GM21786 (cell line): ENCODE results near the gene PDE6B.
"Not testable (repeated sequence)": the region's sequence is repeated elsewhere in the genome, so short reads cannot be mapped to it uniquely, and the experiment has no call there.

Experiments
- ATAC-seq: cut with Tn5 transposase; IDR thresholded peaks from one replicate; pipeline ENCODE4 v1.9.1; 2021; ENCODE audit not compliant: unreplicated experiment

The PDE6B gene

DNA sequence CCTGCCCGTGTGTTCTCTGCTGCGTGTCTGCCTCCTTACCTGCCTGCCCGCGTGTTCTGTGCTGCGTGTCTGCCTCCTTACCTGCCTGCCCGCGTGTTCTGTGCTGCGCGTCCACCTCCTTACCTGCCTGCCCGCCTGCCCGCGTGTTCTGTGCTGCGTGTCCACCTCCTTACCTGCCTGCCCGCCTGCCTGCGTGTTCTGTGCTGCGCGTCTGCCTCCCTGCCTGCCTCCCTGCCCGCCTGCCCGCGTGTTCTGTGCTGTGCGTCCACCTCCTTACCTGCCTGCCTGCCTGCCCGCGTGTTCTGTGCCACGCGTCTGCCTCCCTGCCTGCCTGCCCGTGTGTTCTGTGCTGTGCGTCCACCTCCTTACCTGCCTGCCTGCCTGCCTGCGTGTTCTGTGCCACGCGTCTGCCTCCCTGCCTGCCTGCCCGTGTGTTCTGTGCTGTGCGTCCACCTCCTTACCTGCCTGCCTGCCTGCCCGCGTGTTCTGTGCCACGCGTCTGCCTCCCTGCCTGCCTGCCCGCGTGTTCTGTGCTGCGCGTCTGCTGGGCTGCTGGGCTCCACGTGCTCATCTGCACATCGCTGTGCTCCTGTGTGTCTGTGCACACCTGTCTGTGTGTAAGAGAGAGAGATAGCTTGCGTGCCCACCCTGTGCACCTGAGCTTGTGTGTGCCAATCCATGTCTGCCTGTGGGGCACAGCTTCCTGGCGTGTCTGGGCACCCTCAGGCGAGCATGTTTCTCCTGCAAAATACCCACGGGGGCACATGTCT lies 9.9 kb downstream of the PDE6B start:
- not testable (repeated sequence) for ATAC-seq

DNA sequence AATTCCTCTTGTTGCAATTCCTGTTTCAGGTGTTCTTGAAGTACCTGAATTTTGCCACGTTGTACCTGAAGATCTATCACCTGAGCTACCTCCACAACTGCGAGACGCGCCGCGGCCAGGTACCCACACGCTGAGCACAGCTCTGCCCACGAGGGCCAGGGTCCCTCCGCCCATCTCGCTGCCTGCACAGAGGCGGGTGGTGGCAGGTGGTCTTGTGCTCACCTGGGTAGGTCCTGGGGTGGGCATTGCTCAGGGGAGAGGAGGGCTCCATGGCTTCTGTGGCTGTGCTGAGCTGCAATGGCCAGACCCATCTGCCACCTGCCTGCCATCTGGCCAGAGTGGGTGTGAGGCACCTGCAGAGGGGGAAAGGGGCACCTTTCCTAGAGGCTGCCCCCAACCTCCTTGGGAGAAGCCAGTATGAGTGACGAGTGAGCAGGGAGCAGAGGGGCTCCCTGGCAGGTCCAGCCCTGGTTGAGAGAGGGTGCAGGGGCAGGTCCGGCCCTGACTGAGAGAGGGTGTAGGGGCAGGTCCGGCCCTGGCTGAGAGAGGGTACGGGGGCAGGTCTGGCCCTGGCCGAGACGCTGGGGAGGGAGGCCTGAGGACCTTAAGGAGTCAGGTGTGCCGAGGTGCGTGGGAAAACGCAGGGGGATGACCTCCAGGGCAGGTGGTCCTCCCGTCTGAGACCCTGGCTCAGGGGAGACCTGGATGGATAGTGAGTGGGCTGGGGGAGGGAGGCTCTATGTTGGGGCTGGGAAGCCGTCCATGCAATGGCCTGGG lies 10.7 kb downstream of the PDE6B start:
- ATAC-seq: no peak

DNA sequence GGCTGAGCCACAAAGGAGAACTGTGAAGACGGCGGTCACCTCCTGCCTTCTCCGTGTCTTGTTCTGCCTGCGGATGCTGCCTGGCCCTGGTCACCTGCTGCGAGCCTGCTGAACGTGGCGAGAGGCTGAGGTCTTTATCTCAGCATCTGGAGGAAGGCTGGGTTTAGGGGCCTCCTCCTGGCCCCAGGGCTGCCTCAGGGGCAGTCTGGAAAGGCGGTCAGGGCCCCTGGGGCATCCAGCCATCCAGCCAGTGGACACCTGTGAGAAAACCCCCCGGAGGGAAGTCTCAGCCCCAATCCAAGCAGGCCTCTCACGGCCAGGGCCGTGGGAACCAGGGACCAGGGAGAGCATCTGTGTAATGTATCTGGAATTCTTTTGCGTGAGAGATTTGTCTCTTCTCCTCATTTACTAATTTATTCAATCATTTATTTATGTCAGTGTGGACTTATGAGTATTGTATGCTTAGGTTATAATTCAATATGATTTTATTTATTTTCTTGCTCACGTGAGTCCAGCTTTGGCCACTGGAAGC lies 11.3 kb downstream of the PDE6B start:
- ATAC-seq: no peak

DNA sequence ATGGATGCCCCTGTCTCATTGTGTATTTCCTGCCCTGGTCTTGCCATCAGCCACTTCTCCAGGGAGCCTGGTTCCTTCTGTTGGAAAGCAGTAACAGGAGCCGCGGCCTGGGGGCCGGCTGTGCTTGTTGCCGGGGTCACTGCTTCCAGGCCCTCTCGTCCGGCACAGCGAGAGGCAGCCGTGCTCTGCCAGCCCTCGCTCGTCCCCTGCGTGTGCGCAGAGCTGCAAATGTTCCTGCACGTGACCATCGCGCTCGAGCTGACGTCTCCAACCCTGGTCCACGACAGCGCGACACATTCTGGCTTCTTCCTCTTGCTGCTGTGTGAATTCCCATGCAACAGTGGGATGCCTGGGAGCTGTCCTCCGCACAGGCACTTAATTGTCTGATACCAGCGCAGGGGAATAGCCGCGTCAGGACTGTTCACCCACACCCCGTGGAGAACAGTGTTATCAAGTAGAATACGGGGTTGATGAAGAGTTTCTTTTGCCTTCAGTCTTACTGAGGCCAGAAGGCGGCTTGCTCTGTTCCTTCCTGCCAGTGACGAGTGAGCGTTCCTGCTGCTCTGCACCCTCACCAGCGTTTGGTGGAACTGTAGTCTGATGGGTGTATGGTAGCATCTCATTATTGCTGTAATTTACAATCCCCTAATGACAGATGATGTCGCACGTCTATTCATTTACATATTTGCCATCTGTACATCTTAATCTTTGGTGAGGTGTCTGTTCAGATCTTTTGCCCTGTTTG lies 12.3 kb downstream of the PDE6B start:
- no peak for ATAC-seq

DNA sequence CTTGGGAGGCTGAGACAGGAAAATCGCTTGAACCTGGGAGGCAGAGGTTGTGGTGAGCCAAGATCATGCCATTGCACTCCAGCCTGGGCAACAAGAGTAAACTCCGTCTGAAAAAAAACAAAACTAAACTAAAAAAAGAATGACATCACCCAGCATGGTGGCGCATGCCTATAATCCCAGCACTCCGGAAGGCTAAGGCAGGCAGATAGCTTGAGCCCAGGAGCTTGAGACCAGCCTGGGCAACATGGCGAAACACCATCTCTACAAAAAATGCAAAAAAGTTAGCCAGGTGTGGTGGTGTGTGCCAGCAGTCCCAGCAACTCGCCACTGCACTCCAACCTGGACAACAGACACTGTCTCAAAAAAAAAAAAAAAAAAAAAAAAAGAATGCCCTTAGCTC lies 17.0 kb downstream of the PDE6B start:
- ATAC-seq: not testable (repeated sequence)

DNA sequence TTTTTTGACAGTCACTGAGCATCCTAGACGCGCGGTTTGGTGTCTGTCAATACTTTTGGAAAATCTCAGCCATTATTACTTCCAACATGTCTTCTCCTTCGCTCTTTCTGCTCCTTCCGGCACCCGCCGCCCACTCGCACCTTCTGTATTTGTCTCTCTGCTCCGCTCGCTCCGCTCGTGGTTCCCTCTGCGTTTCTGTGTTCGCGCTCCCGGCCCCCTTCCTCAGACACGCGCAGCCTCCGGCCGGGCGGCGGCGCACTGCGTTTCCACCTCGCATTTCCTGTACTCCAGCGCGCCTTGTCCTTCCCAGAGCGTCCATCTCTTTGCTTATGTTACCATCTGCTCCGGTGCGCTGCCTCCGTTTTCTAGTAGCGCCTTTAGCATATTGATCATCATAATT lies 21.1 kb downstream of the PDE6B start:
- no peak for ATAC-seq

DNA sequence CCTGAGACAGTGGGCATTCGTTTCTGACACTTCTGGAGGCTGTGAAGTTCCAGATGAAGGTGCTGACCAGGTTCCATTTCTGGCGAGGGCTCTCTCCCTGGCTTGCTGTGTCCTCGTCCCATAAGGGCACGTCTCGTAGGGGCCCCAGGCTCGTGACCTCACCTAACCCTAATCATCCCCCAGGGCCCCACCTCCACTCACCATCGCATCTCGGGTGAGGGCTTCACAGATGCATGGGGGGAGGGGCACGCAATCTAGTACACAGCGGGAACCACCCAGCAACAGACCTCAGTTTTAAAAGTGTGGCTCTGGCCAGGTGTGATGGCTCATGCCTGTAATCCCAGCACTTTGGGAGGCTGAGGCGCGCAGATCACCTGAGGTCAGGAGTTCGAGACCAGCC lies 22.1 kb downstream of the PDE6B start:
- no peak for ATAC-seq

DNA sequence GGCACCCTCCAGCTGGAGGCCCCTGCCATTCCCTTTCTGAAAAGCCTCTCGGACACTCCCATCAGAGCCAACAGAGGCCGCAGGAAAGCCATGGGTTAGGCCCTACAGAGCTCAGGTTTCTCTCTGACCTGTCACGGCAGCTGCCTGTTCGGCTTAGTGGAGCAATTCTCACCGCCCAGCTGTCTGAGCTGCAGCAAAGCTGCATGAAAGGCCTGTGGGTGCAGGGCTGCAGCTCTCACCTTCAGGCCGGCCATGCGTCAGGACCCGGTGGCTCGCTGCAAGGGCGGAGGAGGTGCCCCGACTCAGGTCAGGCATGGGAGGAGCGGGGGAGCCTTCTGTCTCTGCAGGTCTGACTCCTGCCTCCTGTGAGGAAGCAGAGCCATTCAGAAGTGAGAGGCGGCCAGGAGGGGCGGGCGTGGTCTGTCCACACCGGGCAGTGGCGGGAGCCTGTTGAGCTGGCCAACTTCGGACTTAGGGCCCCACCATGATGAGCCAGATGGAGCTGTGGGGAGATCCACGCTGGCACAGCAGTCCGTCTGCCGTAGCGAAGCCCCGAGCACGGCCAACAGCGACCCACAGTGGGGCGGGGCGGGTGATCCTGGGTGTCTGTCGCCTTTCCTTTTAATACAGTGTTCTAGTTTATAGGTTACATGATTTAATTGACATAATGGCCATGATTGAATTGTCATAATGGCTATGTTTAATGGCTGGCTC lies 23.4 kb downstream of the PDE6B start:
- no peak for ATAC-seq

DNA sequence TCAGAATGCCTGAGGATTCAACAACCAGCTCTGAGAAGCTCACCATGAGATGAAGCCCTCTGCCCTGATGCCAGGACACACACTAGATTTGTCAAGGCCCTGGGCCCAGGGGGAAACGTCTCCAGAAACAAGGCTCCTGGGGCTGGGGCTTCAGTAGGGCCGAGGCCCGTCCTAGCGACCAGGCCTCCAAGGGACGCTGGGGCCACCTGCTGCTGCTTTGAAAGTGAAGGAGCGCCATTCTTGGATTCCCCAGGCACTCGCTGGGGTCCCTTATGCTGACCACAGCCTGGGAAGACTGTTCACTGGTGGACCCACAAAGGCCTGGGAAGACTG lies 23.9 kb downstream of the PDE6B start:
- no peak for ATAC-seq

DNA sequence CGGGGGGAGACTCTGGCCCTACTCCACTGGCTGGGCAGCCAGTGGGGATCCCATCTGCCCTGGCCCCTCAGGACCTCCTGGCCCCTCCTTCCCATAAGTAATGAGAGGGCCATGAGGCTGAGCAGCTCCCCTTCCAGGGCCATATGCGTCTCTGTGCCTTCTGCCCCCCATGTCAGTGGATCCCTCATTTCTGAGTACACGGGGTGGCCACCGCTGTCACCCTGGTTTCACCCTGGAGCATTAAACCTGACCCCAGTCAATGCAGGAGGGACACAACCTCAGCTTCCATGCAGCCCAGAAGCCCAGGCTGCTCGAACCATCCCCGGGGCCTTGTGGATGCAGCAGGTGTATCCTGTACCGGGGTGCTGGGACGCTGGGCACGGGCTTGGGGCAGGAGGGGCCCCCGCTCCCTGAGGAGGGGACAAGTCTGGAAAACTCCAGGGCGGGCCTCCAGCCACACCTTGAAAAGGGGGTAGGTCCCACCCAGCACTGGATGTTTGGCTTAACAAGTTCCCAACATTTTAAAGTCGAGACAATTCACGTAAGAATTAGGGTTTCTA lies 24.5 kb downstream of the PDE6B start:
- ATAC-seq: no peak

DNA sequence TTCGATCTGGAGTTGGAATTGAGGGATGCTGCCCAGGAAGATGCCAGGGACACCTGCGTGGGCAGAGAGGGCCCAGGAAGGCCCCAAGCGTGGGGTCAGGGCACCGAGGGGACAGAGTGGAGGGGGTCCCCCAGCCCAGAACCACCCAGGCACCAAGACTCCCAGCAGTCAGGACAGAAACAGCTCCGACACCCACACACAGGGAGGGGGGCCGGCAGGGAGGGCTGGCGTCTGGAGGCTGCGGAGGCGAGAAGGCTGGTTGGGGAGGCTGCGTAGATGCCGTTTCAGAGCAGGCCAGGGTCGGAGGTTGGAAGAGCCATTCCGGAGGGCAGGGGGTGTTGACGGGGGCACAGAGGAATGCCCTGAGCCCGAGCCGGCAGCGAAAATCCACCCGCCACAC lies 25.1 kb downstream of the PDE6B start:
- ATAC-seq: no peak

DNA sequence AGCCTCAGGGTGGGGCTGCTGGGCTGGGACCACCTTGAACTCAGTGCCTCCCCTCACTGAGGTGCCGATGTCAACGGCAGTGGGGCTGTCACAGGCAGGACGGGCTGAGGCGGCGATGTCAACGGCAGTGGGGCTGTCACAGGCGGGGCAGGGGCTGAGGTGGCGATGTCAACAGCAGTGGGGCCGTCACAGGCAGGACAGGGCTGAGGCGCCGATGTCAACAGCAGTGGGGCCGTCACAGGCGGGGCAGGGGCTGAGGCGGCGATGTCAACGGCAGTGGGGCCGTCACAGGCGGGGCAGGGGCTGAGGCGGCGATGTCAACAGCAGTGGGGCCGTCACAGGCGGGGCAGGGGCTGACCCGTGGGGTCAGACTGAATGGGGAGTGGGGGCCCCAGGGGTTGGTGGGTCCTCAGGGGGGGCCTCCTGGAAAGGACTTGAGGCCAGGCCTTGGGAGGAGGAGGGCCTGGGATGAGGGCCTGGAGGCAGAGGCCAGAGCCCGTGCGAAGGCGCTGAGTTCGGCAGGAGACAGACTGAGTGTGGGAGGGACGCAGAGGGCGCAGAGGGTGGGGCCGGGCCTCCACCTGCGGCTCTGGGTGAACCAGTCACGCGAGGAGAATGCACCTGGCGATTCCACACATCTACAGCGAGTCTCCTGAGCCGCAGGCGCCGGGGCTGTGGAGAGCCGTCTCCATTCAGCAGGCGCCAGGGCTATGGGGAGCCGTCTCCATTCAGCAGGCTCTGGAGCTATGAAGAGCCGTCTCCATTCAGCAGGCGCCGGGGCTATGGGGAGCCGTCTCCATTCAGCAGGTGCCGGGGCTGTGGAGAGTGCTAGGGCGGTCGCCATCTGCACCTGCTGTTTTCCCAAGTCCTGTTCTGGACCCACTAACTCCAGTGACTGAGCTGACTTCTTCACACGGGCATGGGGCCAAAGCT lies 25.8 kb downstream of the PDE6B start:
- ATAC-seq: no peak

DNA sequence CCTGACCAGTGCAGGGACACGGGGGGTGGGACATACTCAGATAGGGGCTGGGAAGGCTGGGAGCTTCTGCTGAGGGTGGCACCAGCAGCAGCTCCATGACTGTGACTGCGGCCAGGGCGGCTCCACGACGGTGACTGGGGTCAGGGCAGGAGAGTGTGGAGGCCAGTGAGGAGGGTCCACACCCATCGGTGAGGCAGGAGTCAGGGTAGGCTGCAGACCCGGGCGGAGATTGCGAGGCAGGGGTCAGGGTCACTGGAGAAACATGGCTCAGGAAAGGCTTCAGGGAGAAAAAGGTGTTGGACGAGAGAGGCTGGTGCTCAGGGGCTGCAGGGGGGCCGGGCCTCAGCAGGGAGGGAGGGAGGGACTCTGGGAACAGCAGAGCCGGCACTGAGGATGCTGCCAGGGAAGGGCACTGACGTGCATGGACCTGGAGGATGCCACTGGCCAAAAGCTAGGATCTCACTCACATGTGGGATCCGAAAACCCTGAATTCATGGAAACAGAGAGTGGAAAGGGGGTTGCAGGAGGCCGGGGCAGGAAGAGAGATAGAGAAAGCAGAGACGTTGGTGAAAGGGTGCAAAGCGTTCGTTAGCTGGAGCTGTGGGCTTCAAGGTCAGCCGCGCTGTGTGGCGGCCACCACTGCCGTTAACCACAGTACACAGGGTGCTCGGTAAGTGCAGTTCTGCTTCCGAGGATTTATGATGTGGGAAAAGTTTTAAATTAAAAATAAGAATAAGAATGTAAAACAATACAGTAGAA lies 26.7 kb downstream of the PDE6B start:
- ATAC-seq: no peak

DNA sequence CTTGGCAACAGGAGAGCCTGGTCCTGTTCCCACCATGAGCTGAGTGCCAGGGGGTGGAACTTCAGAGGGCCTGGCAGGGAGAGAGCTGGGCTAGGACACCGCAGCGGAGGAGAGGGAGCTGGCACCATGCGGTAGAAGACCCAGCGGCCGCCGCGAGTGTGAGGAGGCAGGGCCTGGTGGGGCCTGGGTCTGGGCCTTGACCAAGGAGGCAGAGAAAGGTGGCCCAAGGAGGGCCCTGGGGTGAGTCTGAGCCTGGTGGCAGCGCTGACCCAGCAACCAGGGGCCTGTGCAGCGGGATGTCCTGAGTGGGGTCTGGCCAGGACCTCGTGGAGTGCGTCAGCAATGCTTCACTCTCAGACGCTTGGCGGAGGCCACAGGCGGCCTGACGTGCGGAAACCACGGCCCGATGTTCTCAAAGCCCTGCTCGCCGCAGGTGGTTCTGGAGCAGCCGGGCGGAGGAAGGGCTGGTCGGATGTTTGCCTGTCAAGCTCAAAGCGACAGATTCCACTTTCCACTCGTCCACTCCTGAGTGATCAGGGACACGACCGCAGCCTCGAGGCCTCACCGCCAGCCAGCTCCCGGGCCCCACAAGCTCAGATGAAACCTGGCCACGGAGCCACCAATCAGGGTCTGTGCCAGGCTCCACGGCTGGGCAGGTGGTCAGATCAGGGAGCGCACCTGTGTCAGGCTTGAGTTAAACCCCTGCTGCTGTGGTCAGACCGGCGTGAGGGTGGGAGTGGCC lies 27.9 kb downstream of the PDE6B start:
- no peak for ATAC-seq

DNA sequence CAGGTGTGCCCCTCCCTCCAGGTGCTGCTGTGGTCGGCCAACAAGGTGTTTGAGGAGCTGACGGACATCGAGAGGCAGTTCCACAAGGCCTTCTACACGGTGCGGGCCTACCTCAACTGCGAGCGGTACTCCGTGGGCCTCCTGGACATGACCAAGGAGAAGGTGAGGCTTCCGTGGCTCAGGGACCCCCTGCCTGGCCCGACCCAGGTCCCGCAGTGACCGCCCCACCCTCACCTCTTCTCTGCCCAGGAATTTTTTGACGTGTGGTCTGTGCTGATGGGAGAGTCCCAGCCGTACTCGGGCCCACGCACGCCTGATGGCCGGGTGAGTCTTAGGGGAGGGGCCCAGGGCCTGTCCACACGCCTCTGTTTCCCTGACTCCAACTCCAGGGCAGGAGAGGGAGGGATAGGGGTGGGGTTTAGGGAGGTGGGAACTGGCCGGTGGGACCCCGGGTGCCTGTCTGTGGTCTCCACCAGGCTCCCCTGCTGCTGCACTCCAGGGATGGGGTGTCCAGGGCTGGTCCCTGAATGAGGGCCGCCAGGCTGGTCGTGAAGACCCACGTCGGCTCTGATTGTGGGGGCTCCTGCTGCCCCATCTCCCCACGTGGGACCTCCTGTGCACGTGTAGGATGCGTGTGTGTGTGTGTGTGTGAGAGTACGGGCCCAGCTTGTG lies 28.6 kb downstream of the PDE6B start:
- no peak for ATAC-seq

DNA sequence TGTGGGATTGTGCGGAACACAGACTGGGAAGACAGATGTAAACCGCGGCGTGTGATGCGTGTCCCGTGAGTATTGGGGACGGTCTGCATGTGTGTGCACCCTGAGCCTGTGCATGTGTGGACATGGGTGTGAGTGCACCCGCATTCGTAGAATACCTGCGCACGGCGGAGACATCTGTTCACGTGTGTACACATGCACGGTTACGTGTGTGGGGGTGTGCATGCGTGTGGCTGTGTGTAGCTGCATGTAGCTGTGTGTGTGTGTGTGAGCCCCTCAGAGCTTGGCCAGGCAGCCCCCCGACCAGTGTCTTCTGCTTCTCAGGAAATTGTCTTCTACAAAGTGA lies 29.1 kb downstream of the PDE6B start:
- no peak for ATAC-seq

DNA sequence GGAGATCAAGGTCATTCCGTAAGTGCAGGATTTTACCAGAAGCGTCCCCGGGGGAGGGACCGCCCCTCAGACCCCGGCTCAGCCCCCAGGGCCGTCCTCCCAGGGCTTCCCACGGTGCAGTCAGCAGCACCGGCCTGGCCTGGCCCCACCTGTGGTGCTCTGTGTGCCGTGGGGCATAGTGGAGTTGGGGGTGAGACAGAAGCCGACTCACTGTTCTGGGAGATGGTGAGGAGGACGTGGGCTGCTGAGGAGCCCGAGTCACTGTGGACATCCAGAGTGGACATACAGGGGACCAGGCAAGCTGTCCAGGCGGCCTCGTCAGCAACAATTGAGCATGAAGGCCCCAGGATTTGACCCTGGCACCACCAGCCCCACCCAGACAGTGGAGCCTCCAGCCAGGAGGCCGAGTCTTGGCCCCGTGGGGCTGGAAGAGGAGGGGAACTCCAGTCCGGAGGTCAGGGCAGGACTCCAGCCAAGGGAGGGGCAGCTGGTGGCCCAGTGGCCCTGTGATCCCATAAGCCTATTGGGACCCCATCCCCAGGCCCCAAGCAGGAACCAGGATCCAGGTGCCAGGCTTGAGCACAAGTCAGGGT lies 29.6 kb downstream of the PDE6B start:
- no peak for ATAC-seq
